H1 (cell line): ENCODE data around the gene PDK1. TPM values are rescaled to one million over a fixed set of nuclear protein-coding genes. Genes with fewer than 3 reads are reported as not detected.

Source experiments
- ATF3 ChIP-seq: IDR thresholded peaks from 2 replicates; pipeline ENCODE4 v1.6.1; 2011; ENCODE audit warnings: low read depth, mild to moderate bottlenecking, low read length; ENCODE audit not compliant: insufficient read depth
- CHD7 ChIP-seq: fragments of 300-600 bp; sonication (generic); IDR thresholded peaks from 2 replicates; pipeline ENCODE4 v1.7.1; 2012; ENCODE audit warnings: low read length, moderate library complexity, mild to moderate bottlenecking, inconsistent platforms; ENCODE audit not compliant: insufficient replicate concordance
- CTBP2 ChIP-seq: IDR thresholded peaks from 2 replicates; pipeline ENCODE4 v1.7.0; 2011; ENCODE audit warnings: borderline replicate concordance, mild to moderate bottlenecking, moderate library complexity, mixed read lengths, low read length; ENCODE audit not compliant: insufficient read depth, insufficient read length
- CTCF ChIP-seq, 3 experiments: IDR thresholded peaks; 1 replicate in 2 of 3; 2 replicates in 1 of 3; pipeline versions ENCODE4 v1.5.1 to v1.6.1; 2011; ENCODE audit warnings: low read length in 3 of 3, mild to moderate bottlenecking in 3 of 3, inconsistent platforms in 2 of 3, low read depth in 1 of 3, moderate library complexity in 1 of 3; ENCODE audit not compliant: insufficient read depth in 1 of 3; ENCODE audit errors: control extremely low read depth in 1 of 3
- EGR1 ChIP-seq: IDR thresholded peaks from 2 replicates; pipeline ENCODE4 v1.6.1; 2011; ENCODE audit warnings: low read depth, low read length, borderline replicate concordance
- EP300 ChIP-seq, 2 experiments: IDR thresholded peaks; 1 replicate in 1 of 2; 2 replicates in 1 of 2; pipeline ENCODE4 v1.6.1; 2011 to 2012; ENCODE audit warnings: low read depth in 2 of 2, low read length in 2 of 2, mild to moderate bottlenecking in 2 of 2, borderline replicate concordance in 1 of 2, inconsistent platforms in 1 of 2, moderate library complexity in 1 of 2
- RBBP5 ChIP-seq: IDR thresholded peaks from 2 replicates; pipeline ENCODE4 v1.7.1; 2012; ENCODE audit warnings: low read depth, mild to moderate bottlenecking, inconsistent platforms, low read length, moderate library complexity, borderline replicate concordance
- polyA plus RNA-seq, 7 experiments: library from polyadenylated mRNA; depleted of rRNA in 3 of 7; stranded (reverse) in 5 of 7; unstranded in 2 of 7; fragments of >200 nt in 5 of 7; fragments of 200-250 nt in 2 of 7; gene quantifications; 1 replicate in 5 of 7; 2 replicates in 1 of 7; 4 replicates in 1 of 7; pipeline versions ENCODE4 v1.2.1 to v1.2.3, GENCODE V29; 2011 to 2013; ENCODE audit warnings: missing spikeins in 2 of 7, mixed read lengths in 2 of 7
- total RNA-seq: library from RNA; stranded (reverse); fragmentation: NEBNext Ultra II Directional; extraction: Animal tissue kit (Norgen Biotek cat#: 25700); gene quantifications from 2 replicates; pipeline ENCODE4 v1.2.1, GENCODE V29; 2021

Gene PDK1
- total and polyA plus RNA-seq, 2 of the 8 experiments (the other 6 are each of a cell fraction or from before 2014, with no cell fraction given): 18.2 to 21.9 TPM

- no peak for TF ChIP-seq CHD7
- no peak for TF ChIP-seq CTBP2
- no peak for TF ChIP-seq EGR1
- no peak for TF ChIP-seq ATF3
- no peak for TF ChIP-seq RBBP5
- no peak for TF ChIP-seq CTCF (IDR thresholded peaks at IDR 0.05; ENCODE audit: control extremely low read depth in 1 of 3, insufficient read depth in 1 of 3, low read depth in 1 of 3, low read length in 3 of 3)
- no peak for TF ChIP-seq EP300 (IDR thresholded peaks at IDR 0.05; ENCODE audit: borderline replicate concordance in 1 of 2, low read depth in 2 of 2, low read length in 2 of 2)
- TF ChIP-seq, all 59 proteins: peak for 0
These were observed 44.7 kb downstream of the PDK1 start (continued) for GRCh38 chr2:172600557-172601008.
